HEK293T (cell line): ENCODE measurements around the gene PARD6B.
"Not testable (repeated sequence)": the region's sequence is repeated elsewhere in the genome, so short reads cannot be mapped to it uniquely, and the experiment has no call there.

Source experiments
- CTCF ChIA-PET: fragments of 350-600 bp; formaldehyde crosslinking; extraction: SDS; loops from one replicate; lab custom pipeline; 2021; ENCODE audit warnings: antibody characterized with exemption, inconsistent platforms; lab: Yijun Ruan, JAX
- POLR2A ChIA-PET: fragments of 350-600 bp; formaldehyde crosslinking; extraction: SDS; loops from one replicate; lab custom pipeline; 2020; ENCODE audit warnings: antibody characterized with exemption, inconsistent platforms; lab: Yijun Ruan, JAX
- DNase-seq: peaks from one replicate; pipeline ENCODE4 v3.0.0; 2012; ENCODE audit warnings: mixed read lengths; ENCODE audit errors: extremely low spot score
- ARNT ChIP-seq: fragments of 450-650 bp; IDR thresholded peaks from 2 replicates; pipeline ENCODE4 v1.6.1; 2017; ENCODE audit warnings: mild to moderate bottlenecking
- BHLHE40 ChIP-seq: fragments of 450-650 bp; IDR thresholded peaks from 2 replicates; pipeline ENCODE4 v1.6.1; 2016; ENCODE audit warnings: mild to moderate bottlenecking, moderate library complexity, borderline replicate concordance
- CTBP1 ChIP-seq: fragments of 450-650 bp; IDR thresholded peaks from 2 replicates; pipeline ENCODE4 v1.6.1; 2016; ENCODE audit warnings: borderline replicate concordance
- ELF4 ChIP-seq: fragments of 450-650 bp; IDR thresholded peaks from 2 replicates; pipeline ENCODE4 v1.6.1; 2017; ENCODE audit warnings: antibody characterized with exemption
- FOXA1 ChIP-seq: fragments of 450-650 bp; IDR thresholded peaks from 2 replicates; pipeline ENCODE4 v1.6.1; 2016; ENCODE audit warnings: mild to moderate bottlenecking
- FOXK2 ChIP-seq: fragments of 450-650 bp; IDR thresholded peaks from 2 replicates; pipeline ENCODE4 v1.6.1; 2016; ENCODE audit warnings: mild to moderate bottlenecking
- FOXM1 ChIP-seq: fragments of 450-650 bp; IDR thresholded peaks from 2 replicates; pipeline ENCODE4 v1.6.1; 2017; ENCODE audit warnings: mild to moderate bottlenecking, borderline replicate concordance
- L3MBTL2 ChIP-seq: fragments of 450-650 bp; conservative IDR thresholded peaks from 2 replicates; pipeline ENCODE4 v1.6.1; 2016; ENCODE audit warnings: mild to moderate bottlenecking
- LEF1 ChIP-seq: fragments of 450-650 bp; IDR thresholded peaks from 2 replicates; pipeline ENCODE4 v1.6.1; 2017; ENCODE audit warnings: mild to moderate bottlenecking, borderline replicate concordance
- ZNF384 ChIP-seq: fragments of 450-650 bp; IDR thresholded peaks from 2 replicates; pipeline ENCODE4 v1.6.1; 2016
- TF ChIP-seq, protein P1 (sequence below): fragments of 450-650 bp; IDR thresholded peaks from 2 replicates; pipeline ENCODE4 v1.6.1; 2016

PARD6B gene

GRCh38 chr20:50789968-50790650 is 58.7 kb downstream of the PARD6B start:
- ChIA-PET CTCF (interaction anchor here (0.6 to 2.0 kb wide), 12 partner anchors 10 to 202 kb away, joined by 3 to 13 read pairs (median 4); no protein-coding TSS in a partner anchor), POLR2A (interaction anchor here (0.9 to 1.6 kb wide), 10 partner anchors 11 to 169 kb away, joined by 3 to 7 read pairs (median 4); partner anchors contain the start of genes ADNP, DPM1 and MOCS3)
- TF ChIP-seq, protein P1, sequence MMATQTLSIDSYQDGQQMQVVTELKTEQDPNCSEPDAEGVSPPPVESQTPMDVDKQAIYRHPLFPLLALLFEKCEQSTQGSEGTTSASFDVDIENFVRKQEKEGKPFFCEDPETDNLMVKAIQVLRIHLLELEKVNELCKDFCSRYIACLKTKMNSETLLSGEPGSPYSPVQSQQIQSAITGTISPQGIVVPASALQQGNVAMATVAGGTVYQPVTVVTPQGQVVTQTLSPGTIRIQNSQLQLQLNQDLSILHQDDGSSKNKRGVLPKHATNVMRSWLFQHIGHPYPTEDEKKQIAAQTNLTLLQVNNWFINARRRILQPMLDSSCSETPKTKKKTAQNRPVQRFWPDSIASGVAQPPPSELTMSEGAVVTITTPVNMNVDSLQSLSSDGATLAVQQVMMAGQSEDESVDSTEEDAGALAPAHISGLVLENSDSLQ: peak; percentile 48
- no peak for TF ChIP-seq ELF4
- DNase-seq: no peak

- TF ChIP-seq L3MBTL2: peak; percentile 51
- TF ChIP-seq FOXK2: no peak
- peak; percentile 90; the same call in 1 of the 2 replicates for TF ChIP-seq LEF1
- peak; percentile 29; the same call in 1 of the 2 replicates for TF ChIP-seq CTBP1
- peak; percentile 83 for DNase-seq
- ChIA-PET POLR2A (interaction anchor here (0.9 to 1.6 kb wide), 10 partner anchors 11 to 168 kb away, joined by 3 to 7 read pairs (median 4); partner anchors contain the start of genes ADNP, DPM1 and MOCS3), CTCF (interaction anchor here (0.6 to 2.0 kb wide), 15 partner anchors 9 to 1130 kb away, joined by 3 to 13 read pairs (median 5); no protein-coding TSS in a partner anchor)
These were observed 59.4 kb downstream of the PARD6B start for GRCh38 chr20:50790651-50791277.

- ChIA-PET CTCF (interaction anchor here (0.6 to 1.7 kb wide), 6 partner anchors 44 to 1733 kb away, joined by 3 to 7 read pairs (median 4); no protein-coding TSS in a partner anchor), POLR2A (interaction anchor here (1.4 to 2.4 kb wide), 2 partner anchors 139 to 165 kb away, joined by 4 to 13 read pairs; partner anchors contain the start of genes ADNP, DPM1 and MOCS3)
- TF ChIP-seq BHLHE40 (no peak), L3MBTL2 (no peak), CTBP1 (no peak), ARNT (no peak)
- TF ChIP-seq, protein P1: peak; percentile 25; the same call in 1 of the 2 replicates
These were observed 61.6 kb downstream of the PARD6B start for GRCh38 chr20:50792708-50793574.

GRCh38 chr20:50793575-50794016 is 62.2 kb downstream of the PARD6B start:
- DNase-seq: not testable (repeated sequence)
- ChIA-PET POLR2A (interaction anchor here (2.4 kb wide), 1 partner anchor 165 kb away, joined by 13 read pairs; the partner anchor contains the start of genes DPM1 and MOCS3), CTCF (interaction anchor here (0.6 to 1.5 kb wide), 9 partner anchors 75 to 1733 kb away, joined by 3 to 8 read pairs (median 4); no protein-coding TSS in a partner anchor)
- TF ChIP-seq ZNF384: peak; percentile 96

More at GRCh38 chr20:50792708-50793574, 61.6 kb downstream of the PARD6B start:
- no peak for DNase-seq

DNA sequence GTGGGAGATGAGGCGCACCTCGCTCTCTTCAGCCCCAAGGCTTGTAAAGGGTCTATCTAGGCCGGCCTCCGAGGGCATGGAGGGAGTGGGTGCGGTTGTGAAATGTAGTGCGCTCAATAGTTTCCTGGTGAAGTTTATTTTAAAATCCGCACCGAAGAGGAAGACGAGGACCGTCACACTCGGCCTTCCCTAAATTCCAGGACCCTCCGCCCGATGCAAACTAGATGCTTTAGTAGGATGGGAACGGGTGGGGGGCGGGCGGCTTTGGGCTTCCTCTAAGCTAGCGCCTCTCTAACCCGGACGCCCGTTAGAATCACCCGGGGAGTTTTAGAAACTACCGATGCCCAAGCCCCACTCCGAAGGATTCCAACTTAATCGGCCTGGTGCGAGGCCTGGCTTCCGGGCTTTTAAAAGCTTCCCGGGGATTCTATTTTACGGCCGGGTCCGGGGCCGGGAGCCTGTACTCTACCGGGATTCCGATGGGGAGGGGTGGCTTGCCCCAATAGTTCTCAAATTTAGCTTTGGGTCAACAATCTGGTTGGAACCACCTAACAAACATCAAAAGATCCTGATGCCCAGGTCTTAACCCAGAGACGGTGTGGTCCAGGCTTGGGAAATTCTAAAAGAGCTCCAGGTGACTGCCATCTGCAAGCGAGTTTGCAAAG is 62.9 kb downstream of the PARD6B start:
- DNase-seq: no peak
- TF ChIP-seq CTBP1 (no peak), ELF4 (no peak), LEF1 (no peak), L3MBTL2 (no peak)
- TF ChIP-seq, protein P1: no peak
- POLR2A ChIA-PET: interaction anchor here (0.5 to 2.4 kb wide), 6 partner anchors 24 to 187 kb away, joined by 3 to 13 read pairs (median 4); partner anchors contain the start of genes ADNP, DPM1 and MOCS3

GRCh38 chr20:50794846-50795634 is 63.7 kb downstream of the PARD6B start, which contains the start of gene BCAS4:
TSS of gene BCAS4 (plus strand) at chr20:50795061. CDS start at chr20:50795084, 23 bp downstream.
- DNase-seq: peak; percentile 90
- ChIA-PET CTCF (interaction anchor here (1.0 to 1.5 kb wide), 21 partner anchors 8 to 198 kb away, joined by 3 to 11 read pairs (median 4); no protein-coding TSS in a partner anchor), POLR2A (interaction anchor here (0.5 to 2.4 kb wide), 6 partner anchors 23 to 186 kb away, joined by 3 to 13 read pairs (median 4); partner anchors contain the start of genes ADNP, DPM1 and MOCS3)
- 0 out of 2 replicates have a peak, but pooled peaks have one; percentile 68 for TF ChIP-seq ARNT
- TF ChIP-seq FOXA1: no peak
- no peak for TF ChIP-seq FOXM1
- no peak for TF ChIP-seq CTBP1

More for the DNA sequence above, 62.9 kb downstream of the PARD6B start:
- CTCF ChIA-PET: interaction anchor here (0.6 to 1.5 kb wide), 22 partner anchors 8 to 307 kb away, joined by 3 to 11 read pairs (median 4); no protein-coding TSS in a partner anchor
